HG03378 (cell line): ENCODE results near the gene ERFL.

ENCODE experiments used
- ATAC-seq: cut with Tn5 transposase; IDR thresholded peaks from one replicate; pipeline ENCODE4 v1.9.1; 2021; ENCODE audit warnings: mild to moderate bottlenecking, moderate library complexity; ENCODE audit not compliant: unreplicated experiment

ERFL gene

DNA sequence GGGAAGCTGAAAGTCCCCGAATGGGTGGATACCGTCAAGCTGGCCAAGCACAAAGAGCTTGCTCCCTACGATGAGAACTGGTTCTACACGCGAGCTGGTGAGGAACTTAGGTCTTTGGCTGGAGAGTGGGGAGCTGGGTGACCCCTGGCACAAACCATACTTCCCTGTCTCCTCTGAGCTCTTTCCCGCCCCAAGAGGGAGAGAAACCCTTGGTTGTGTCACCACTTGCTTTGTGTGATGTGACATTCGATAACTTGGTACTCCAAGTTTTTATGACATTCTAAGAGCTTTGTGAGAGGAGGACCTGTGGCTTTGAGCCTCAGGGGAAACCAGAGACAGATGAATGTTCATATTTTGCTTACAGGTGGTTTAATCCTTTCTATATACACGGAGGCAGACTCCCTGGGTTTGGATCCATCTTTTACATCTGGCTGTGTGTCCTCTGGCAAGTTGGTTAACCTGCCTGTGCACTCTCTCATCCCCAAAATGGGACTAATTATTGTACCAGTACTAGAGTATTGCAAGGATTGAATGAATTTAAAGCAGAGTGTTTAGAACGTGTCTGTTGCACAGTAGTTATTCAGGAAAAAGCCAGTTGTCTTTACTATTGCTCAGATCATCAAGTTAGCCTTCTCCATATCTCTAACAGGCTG lies 67.0 kb downstream of the ERFL start:
- no peak for ATAC-seq

DNA sequence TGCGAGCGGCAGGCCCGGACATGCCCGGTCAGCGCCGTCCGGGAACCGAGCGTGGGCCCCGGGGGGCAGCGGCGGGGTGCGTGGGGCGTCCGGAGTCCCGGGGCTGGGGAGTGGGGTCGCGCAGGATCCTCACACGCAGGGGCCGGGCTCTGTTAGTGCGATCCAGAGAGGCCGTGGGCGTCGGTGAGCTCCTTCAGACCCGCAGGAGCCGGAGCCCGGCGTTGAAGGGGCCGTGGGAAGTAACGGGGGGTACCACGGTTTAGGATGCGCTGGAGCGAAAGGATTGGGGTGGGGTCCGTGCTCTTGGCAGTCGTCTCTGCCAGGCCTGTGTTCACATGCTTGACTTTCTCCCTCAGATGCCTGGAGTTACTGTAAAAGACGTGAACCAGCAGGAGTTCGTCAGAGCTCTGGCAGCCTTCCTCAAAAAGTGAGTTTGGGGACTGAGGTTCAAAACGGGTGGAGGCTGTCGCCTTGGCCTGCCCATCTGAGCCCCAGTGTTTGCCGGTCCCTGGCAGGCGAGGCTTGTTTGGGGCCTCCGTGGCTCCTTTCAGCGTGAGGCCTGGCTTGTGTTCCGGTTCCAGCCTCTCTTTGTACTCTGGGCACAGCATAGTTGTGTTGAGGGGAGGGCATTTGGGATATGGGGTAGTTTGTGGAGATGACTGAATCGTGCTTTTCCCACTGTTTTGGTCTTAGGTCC lies 67.7 kb downstream of the ERFL start:
- ATAC-seq: no peak

DNA sequence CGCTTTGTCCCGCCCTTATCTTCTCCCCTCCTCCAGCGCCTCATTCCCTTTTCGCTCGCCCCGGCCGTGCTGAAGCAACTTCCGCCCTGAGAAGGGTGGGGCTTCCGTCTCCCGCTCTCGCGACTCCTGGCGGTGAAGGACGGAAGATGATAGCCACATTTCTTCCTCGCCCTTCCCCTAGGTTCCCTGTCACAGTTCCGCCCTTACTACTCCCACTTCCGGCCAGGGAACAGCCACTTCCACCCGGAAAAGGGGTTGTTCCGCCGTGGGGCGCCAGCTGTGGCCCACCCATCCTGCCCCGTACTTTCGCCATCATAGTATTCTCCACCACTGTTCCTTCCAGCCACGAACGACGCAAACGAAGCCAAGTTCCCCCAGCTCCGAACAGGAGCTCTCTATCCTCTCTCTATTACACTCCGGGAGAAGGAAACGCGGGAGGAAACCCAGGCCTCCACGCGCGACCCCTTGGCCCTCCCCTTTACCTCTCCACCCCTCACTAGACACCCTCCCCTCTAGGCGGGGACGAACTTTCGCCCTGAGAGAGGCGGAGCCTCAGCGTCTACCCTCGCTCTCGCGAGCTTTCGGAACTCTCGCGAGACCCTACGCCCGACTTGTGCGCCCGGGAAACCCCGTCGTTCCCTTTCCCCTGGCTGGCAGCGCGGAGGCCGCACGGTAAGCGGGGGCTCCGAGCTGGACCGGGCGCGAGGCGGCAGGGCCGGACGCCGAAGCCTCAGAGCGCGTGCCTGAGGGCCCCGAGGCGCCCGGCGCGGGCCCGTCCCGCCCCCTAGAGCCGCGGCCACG lies 68.4 kb downstream of the ERFL start, which contains the start of gene RPS19:
Gene RPS19, plus strand, starts transcription at position 638 of the 801 bp plus-strand sequence. CDS start 520 bp downstream, outside the sequence.
- peak; percentile 66 for ATAC-seq

DNA sequence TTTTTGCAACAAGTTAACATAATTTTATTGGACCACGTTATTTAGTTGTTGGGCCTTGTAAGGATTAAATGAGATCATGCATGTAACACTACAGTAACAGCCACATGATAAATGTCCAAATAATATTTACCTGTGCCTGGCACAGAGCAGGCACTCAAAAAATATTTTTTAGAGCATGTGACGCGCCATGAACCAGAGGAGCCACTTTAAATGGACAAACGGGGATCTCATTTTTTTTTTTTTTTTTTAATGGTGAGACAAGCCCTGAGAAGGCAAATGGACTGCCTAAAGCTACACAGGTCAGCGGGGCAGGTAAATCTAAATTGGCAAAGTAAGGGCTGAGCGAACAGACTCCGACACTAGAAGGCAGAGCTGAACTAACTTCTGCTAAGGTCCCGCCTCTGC lies 69.0 kb downstream of the ERFL start:
- ATAC-seq: no peak
